Raji (cell line): ENCODE measurements around the gene CAPN1.

Source experiments
- POLR2A ChIP-seq: IDR thresholded peaks from 2 replicates; pipeline ENCODE4 v1.6.1; 2011; ENCODE audit warnings: low read depth, low read length, control low read depth; ENCODE audit not compliant: insufficient read depth

CAPN1 gene

DNA sequence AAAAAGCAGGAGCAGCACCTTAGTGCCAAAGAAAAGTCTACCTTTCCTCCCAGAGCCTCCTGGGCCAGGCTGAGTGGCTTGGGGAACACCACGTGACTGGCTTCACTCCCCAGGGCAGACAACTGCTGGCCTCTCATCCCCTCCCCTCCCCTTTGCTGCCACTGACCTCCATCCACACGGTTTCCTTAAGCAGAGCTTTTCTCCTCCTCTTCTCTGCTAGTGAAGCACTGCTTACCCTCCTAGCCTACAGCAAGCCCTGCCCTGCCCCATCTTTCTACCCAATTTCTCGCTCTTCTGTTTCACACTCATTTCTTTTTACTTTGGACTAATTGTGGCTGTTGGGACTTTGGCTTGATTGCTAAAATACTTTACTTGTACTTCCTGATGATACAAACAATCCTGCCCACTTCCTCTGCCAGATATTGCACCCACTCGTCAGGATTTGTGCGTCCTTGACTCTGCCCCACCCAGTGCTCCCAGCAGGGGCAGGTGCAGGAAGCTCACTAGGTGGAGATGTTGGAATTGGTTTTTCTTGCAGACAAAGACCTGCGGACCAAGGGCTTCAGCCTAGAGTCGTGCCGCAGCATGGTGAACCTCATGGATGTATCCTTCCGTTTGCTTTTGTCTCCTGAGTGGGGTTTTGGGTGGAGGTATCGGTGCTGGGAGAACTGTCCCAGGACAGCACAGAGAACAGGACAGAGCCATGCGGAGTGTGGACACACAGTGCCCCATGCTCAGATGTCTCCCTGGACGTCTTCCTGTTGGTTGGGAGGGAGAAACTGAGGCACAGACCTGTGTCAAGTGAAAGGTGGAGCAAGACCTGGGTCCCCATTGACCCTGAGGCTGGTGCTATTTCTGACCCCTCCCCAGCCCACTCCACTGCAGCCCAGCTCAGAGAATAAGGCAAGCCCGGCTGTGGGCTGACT is 27.3 kb downstream of the CAPN1 start:
- no peak for TF ChIP-seq POLR2A

DNA sequence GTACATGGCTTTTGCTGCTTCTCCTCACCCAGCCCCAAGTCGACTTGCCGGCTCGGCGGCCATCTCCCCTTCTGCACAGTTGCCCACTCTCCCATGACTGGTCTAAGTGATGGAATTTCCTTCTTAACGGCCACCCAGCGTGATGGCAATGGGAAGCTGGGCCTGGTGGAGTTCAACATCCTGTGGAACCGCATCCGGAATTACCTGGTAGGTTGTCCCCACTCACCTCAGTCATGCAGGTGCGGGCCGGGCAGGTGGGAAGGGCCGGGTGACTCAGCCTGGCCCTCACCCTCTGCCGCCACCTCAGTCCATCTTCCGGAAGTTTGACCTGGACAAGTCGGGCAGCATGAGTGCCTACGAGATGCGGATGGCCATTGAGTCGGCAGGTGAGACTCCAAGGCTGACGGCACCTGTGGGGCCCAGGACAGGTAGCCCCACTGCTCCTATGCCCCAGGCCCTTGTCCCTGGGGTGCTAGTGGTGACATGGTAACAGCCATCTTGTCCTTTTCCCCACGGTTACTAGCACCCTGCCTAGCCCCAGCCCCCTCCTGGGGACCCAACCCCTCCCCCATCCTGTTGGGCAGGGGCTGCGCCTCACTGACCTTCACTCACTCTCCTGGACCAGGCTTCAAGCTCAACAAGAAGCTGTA is 28.1 kb downstream of the CAPN1 start:
- no peak for TF ChIP-seq POLR2A

DNA sequence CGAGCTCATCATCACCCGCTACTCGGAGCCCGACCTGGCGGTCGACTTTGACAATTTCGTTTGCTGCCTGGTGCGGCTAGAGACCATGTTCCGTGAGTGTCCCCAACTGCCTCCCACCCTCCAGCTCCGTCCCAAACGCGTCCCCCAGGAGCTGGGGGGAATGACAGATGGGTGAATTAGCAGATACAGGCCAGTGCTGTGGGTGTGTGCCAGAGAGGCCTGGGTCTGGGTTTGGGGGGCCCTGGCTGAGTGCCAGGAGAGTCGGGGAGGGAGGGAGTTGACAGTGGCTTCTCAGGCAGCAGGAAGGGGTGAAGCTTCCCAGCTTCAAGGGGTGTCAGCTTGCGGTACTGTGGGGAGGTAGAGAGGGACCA is 28.6 kb downstream of the CAPN1 start:
- TF ChIP-seq POLR2A, result no peak

DNA sequence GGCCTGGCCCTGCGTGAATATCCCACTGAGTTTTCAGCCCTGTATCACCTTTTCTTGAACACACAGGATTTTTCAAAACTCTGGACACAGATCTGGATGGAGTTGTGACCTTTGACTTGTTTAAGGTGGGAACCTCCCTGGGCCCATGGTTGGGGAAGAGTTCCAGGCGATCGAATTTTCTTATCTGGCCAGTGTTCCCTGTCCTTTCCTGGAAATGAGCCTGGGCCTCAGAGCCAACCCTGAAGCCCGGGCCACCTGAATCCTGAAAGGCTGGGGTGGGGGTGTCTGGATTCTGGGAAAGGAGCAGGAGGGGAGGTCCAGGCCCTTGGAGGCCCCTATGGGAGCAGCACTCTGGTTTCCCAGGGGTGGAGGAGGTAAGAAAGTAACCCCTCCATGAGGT is 29.0 kb downstream of the CAPN1 start:
- TF ChIP-seq POLR2A, result no peak

- no peak for TF ChIP-seq POLR2A
These were observed 29.8 kb downstream of the CAPN1 start for GRCh38 chr11:65211293-65212105.

DNA sequence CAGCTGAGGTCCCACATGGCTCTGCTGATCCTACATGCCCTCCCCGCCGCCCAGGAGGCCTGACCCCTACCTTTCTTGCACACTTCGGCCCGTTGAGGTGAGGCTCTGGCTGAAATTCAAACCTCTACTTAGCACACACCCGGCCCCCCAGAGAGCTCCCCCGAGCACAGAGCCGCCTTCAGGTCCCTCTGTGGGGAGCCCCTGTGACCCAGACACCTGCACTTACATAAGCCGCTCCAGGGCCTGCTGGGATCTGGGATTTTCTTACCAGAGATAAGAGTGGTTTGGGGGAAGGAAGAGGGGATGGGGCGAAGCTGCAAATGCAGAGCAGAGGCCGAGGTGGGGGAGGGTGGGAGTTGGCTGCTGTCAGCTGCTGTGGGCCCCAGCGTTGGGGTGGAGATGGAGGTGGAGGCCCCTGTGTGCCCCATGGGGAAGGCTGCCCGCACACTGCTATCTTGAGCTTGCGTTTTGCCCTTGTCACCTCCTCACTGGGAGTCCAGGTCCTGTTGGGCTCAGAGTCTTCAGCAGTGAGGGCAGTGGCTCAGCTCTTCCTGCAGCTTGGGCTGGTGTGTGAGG is 30.6 kb downstream of the CAPN1 start:
- TF ChIP-seq POLR2A, result no peak

- no peak for TF ChIP-seq POLR2A
These were observed 31.8 kb downstream of the CAPN1 start for GRCh38 chr11:65213322-65214211.

DNA sequence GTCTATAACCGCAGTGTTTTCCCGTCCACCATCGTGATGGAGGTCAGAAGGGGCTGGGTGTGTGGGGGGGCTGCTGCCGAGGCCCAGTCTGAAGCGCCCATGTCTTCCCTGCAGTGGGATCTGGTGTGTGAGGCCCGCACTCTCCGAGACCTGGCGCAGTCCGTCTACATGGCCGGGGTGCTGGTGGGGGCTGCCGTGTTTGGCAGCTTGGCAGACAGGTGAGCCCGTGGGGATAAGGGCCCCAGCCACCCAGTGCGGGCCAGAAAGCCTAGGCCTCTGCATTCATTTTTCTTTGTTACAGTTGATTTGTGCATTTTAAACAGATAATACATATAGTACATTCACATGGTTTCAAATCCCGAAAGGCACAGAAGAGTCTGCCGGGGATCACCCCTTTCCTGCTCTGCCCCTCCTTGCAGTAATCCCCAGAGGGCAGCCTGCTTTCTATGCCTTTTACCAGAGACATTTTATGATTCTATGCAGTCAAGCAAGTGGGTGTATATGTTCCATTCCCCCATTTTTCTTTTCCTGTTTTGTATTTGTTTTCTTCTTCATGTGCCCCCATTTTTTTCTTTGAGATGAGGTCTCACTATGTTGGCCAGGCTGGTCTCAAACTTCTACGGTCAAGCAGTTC is 32.6 kb downstream of the CAPN1 start:
- TF ChIP-seq POLR2A, result no peak

- no peak for TF ChIP-seq POLR2A
These were observed 33.8 kb downstream of the CAPN1 start for GRCh38 chr11:65215441-65216076.

DNA sequence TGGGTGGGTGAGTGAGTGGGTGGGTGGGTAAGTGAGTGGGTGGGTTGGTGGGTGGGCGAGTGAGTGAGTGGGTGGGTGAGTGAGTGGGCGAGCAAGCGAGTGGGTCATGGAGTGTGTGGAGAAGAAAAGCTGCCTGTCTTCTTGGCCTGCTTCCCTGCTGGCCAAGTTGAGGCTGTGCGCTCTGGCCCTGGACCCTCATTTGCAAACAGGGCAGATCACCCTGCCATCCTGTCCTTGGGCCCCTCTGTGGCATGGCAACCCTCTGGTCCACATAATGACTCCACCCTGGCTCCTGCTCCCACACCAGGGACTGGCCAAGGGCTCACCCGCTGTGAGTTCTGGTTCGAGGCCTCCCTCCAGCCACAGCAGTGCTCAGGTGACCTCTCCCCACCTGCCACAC is 35.1 kb downstream of the CAPN1 start:
- no peak for TF ChIP-seq POLR2A

DNA sequence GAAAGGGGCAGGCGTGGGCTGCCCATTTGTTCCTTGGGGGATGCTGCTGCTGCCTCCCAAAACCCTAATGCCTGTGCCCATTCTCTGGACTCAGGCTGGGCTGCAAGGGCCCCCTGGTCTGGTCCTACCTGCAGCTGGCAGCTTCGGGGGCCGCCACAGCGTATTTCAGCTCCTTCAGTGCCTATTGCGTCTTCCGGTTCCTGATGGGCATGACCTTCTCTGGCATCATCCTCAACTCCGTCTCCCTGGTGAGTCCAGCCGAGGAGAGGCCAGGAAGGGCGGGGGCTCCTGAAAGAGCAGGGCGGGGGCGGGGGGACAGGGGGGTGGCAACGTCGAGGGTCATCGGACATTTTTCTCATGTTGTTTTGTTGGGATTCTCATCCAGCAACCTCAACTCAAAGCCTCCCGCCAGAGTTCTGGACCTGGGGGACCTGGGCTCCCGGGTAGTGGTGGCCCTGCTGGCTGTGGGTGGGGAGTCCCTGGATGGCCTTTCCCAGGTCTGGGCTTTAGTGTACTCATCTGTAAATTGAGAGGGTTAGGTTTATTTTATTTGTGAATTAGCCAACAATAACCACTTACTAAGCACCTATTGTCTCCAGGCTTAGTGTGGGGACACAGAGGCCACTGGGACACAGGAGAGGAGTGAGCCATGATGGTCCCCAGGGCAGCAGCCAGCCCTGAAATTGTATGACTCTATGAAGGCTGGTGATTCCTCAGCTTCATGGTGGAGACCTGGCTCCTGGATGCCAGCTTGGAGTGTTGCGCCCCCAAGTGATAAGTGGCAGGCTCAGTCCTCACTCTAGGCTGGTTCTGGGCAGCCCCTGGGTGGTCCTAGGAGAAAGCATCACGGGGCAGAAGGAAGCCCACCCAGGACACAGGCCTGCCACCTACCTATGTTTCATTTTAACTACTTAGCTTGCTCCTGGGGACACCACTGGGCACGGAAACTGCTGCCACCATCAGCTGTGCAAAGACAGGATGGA is 36.0 kb downstream of the CAPN1 start:
- no peak for TF ChIP-seq POLR2A

DNA sequence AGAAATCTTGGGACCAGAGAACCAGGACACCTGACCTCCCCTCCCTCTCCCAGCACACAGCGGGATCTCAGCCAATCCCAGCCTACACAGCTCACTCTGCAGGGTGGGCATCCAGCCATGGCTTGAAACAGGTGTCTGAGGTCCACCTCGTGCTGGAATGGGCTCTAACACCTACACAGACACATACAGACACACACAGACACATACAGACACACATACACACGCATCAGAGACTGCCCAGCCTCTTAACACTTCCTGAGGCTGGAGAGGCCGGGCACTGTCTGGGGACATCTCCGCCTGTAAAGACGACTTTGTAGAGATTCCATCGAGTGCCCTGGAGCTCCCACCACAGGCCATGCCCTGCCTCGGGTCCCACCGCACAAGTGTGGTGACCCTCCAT is 36.7 kb downstream of the CAPN1 start:
- no peak for TF ChIP-seq POLR2A

DNA sequence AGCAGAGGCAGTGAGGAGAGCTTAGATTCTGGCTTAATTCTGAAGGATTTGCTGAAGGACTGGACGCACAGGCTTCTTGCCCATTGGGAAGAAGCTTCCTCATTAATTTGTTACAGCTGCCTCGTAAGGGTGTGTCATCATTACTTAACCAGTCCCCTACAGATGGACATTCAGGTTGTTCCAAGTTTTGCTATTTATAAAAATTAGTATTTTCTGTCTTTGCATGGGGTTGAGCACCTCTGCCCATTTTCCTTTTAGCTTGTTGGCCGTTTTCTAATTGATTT is 38.1 kb downstream of the CAPN1 start:
- no peak for TF ChIP-seq POLR2A

- no peak for TF ChIP-seq POLR2A
These were observed 39.3 kb downstream of the CAPN1 start for GRCh38 chr11:65221026-65221425.
